GM18870 (cell line): ENCODE data around the gene EXOC2.

Experiments used
- ATAC-seq: cut with Tn5 transposase; IDR thresholded peaks from one replicate; pipeline ENCODE4 v1.9.1; 2021; ENCODE audit warnings: moderate library complexity; ENCODE audit not compliant: unreplicated experiment

The EXOC2 gene

DNA sequence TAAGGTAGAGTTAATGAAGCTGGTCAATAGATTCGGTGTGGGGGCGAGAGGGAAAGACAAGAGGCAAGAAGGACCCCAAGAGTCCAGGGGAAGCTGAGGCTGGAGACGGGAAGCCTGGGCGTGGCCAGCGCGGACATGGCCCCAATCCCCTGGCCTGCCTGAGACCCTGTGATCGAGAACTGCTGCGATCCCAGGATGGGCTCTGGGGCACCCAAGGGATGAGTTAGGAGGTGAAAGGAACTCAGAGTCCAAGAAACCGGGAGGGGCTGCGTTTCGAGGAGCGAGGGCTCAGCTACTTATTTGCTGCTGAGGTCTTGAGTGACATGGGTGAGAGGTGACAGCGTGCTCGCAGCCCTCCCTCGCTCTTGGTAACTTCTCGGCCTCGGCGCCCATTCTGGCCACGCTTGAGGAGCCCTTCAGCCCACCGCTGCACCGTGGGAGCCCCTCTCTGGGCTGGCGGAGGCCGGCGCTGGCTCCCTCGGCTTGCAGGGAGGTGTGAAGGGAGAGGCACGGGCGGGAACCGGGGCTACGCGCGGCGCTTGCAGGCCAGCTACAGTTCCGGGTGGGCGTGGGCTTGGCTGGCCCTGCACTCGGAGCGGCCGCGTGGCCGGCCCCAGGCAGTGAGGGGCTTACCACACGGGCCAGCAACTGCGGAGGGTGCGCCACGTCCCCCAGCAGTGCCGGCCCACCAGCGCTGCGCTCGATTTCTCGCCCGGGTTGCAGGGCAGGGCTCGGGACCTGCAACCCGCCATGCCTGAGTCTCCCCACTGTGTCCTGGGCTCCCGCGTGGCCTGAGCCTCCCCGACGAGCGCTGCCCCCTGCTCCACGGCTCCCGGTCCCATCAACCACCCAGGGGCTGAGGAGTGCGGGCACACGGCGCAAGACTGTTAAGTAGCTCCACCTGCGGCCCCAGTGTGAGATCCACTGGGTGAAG lies 243.2 kb downstream of the EXOC2 start:
- ATAC-seq, result no peak

- no peak for ATAC-seq
These were observed 243.9 kb downstream of the EXOC2 start for GRCh38 chr6:449057-449430.

DNA sequence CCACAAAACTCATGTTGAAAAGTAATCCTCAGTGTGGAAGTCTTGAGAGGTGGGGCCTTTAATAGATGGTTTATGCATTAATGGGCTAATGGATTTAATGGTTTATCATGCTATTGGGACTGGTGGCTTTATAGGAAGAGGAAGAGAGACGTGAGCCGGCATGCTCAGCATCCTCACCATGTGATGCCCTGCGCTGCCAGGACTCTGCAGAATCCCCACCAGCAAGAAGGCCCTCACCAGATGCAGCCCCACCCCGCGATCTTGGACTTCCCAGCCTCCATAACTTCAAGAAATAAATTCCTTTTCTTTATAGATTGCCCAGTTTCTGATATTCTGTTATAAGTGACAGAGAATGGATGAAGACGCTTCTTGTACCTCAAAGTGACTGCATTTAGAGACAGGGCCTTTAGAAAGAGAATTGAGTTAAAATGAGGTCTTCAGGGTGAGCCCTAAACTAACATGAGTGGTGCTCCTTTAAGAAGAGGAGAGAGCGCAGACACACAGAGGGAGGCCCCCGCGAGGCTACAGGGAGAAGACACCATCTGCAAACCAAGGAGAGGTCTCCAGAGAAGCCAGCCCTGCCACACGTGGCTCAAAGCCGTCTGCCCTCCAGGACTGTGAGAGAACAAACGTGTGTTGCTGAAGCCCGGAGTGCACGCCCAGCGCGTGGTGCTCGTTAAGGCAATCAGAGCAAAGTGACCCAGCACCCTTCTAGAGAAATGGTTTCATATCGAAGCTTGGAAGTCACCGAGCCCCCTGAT lies 244.5 kb downstream of the EXOC2 start:
- ATAC-seq, result no peak

DNA sequence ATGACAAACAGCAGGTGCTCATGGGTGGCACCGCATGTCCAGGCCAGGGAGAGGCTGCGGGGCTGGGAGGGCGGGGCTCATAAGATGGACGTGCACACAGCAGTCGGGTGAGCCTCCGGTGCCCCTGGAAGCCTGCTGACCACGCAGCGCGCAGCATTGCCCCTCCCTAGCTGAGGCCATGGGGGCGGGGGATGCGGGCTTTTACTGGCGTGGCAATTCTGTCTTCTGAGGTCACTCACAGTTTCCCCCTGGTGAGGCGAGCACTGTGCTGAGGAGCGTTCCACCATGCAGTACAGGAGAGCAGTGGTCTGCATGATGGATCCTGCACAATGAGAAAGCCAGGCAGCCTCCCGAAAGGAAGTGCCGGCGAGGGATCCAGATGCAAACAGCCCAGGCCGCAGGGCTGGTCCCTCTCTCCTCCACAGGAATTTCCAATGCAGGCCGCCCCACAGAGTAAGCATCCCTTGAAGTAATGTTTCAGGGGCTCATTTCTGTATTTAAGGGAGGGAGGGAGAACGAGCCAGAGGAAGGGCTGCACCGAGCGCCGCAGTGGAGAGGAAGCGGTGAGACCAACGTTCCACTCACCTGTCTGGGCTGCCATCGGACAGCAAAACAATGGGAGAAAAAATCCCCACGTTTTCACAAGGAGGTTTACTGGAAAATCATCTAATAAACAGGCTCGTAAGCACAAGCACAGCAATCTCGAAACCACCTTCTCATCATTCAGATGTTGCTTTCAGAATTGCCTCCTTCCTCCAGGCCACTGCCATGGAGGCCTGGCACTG lies 245.4 kb downstream of the EXOC2 start:
- ATAC-seq, result no peak

GRCh38 chr6:446418-447366 lies 246.2 kb downstream of the EXOC2 start:
- no peak for ATAC-seq

GRCh38 chr6:445571-446417 lies 247.1 kb downstream of the EXOC2 start:
- ATAC-seq, result no peak

GRCh38 chr6:444653-445275 lies 248.2 kb downstream of the EXOC2 start:
- no peak for ATAC-seq

DNA sequence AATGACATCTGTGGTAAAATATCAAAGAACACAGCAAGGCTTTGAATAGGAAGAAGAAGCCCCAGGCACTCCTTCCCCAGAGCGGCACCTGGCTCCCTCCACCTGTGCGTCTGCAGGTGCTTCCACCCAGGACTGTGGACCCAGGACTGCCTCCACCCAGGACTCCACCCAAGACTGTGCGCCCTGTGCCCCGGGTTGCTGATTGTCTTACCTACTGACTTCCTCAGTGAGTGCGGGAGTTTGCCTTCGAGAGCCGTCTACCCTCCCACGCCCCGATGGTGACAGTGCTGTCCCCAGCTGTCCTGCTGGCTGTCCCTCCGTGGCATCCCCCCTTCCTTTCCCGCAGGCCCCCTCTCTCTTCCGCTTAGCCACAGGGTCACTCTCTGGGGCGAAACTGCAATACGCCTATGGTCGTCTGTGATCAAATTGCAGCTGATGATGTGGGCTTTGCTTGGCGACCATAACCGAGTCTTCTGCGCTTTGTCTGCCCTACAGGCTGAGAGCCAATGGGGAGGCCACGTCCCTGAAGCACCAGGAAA lies 249.2 kb downstream of the EXOC2 start:
- ATAC-seq, result no peak

DNA sequence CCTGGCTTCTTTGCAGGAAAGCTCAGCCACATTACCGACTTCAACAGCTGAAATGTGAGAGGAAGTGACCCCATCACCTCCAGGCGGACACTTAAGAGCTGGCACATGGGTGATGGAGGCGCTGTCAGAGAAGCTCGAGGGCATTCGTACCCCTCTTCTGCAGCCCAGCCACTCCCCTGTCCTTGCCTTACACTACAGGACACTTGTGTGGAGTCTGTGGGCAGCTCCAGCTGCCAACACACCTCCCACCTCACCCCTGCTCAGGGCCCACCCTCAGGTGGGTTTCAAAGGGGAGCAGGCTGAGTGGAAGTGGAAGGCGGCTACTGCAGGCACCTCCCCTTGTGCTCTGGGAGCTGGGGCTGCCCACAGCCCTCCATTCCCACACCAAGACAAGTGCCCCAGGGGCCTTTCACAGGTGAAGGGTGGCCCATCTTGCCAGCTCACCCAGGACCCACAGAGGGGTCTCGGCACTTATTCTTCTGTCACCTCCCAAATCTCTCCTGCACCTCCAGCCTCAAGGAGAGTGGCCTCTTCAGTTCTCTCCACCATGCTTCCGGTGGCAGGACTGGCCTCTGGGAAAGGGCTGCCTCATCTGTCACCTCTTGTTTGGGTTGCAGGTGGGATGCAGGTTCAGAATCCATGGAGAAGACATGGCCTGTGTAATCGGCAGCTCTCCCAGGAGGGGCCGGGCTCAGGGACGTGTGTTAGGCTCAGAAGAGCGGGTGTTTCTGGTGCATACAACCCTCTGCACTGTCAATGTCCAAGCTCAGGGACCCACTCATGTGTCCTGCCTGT lies 251.6 kb downstream of the EXOC2 start:
- no peak for ATAC-seq

DNA sequence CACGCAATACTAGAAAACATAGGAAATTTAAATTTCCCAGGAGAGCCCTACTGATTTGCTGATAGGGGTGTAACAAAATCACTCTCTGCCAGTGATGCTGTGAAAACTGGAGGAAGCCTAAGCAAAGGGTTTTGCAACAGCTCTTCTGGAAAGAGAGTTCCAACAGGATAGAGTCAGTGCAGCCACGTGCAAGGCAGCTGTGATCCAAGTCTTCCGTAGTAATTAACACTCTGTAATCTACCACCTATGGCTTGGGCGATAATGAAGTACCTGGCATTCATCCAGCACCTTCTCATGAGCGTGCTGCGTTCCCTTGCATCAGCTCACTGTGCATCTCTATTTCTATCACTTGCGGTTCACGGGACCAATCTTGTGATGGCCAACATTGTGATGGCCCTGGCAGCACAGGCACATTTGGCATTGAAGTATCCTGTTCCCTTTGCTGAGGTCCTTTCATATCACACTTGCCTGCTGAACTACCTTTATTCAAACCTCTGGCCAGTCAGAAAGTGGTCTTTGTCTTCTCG lies 253.2 kb downstream of the EXOC2 start:
- no peak for ATAC-seq

- ATAC-seq, result no peak
These were observed 254.2 kb downstream of the EXOC2 start for GRCh38 chr6:438634-439170.

- ATAC-seq, result no peak
These were observed 255.9 kb downstream of the EXOC2 start for GRCh38 chr6:437037-437392.

DNA sequence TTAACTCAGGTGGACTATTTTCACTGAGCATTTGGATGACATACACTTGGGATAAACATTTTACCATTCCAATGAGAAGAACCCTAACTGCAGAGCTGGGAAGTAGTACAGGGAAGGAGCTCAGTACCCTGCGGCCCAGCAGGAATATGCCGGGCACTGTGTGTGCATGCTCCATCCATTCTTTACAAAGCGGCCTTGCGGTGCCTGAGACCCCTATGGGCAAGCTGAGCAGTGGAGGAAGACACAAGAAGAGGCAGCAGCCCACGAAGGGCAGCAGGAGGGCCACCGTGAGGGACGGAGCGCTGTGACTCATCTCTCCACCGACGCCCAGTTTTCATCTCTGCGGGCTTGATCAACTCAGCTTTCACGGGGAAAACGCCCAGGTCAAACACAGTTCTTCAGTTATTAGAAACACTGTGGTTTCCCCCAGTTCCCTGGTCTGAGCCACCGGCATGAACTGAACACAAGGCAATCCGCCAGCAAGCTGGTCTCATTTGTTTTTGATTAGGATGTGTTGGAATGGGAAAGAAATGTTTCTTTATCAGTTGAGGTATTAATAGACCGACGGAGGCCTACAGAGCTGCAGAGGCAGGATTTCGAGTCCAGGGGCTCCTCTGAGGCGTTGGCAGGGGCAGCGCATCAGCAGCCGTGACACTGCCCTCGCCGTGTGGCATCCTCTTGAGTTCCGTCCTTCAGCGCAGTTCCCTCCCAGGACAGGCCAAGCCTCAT lies 256.5 kb downstream of the EXOC2 start:
- no peak for ATAC-seq

DNA sequence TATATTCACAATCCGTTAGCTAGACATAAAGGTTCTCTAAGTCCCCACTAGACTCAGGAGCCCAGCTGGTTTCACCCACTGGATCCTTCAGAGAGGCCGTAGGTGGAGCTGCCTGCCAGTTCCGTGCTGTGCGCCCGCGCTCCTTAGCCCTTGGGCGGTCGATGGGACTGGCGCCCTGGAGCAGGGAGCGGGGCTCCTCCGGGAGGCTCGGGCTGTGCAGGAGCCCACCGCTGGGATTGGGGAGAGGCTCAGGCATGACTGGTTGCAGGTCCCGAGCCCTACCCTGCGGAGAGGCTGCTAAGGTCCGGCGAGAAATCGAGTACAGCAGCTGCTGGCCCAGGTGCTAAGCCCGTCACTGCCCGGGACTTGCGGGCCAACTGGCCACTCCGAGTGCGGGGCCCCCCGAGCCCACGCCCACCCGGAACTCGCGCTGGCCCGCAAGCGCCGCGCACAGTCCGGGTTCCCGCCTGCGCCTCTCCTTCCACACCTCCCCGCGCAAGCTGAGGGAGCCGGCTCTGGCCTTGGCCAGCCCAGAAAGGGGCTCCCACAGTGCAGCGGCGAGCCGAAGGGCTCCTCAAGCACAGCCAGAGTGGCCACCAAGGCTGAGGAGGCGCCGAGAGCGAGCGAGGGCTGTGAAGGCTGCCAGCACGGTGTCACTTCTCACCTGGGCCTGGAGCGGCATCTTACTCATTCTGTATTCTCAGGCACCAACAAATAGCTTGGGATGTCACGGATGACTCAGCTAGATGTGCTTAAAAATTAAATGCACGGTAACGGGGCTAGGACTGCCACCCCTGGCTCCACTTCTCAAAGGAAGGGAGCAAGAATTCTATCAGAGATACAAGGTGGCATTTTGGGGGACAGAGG lies 257.3 kb downstream of the EXOC2 start:
- no peak for ATAC-seq
